HUES64 (cell line): Measurements from ENCODE around the gene GBP1.
"Not testable (repeated sequence)": the region's sequence is repeated elsewhere in the genome, so short reads cannot be mapped to it uniquely, and the experiment has no call there.

ENCODE experiments used
- H3K27ac ChIP-seq: 2 replicates; pipeline ENCODE4 v1.7.0; 2013; ENCODE audit warnings: low read depth, low read length, inconsistent platforms
- H3K27me3 ChIP-seq: 2 replicates; pipeline ENCODE4 v1.6.1; 2013; ENCODE audit warnings: mild to moderate bottlenecking, low read length; ENCODE audit not compliant: insufficient read depth
- H3K36me3 ChIP-seq: 2 replicates; pipeline ENCODE4 v1.6.1; 2013; ENCODE audit warnings: mild to moderate bottlenecking, low read length; ENCODE audit not compliant: insufficient read depth
- H3K4me1 ChIP-seq: 2 replicates; pipeline ENCODE4 v1.6.1; 2013; ENCODE audit warnings: mild to moderate bottlenecking, low read length, moderate library complexity; ENCODE audit not compliant: insufficient read depth
- H3K4me3 ChIP-seq: 2 replicates; pipeline ENCODE4 v1.5.1; 2013; ENCODE audit warnings: mild to moderate bottlenecking, low read length, moderate library complexity
- H3K9ac ChIP-seq: 2 replicates; pipeline ENCODE4 v1.6.1; 2013; ENCODE audit warnings: mild to moderate bottlenecking, low read depth, low read length
- H3K9me3 ChIP-seq: 2 replicates; pipeline ENCODE4 v1.6.1; 2013; ENCODE audit warnings: low read depth, low read length; ENCODE audit not compliant: insufficient read depth
- whole genome bisulfite sequencing: fragments of 150-250, 120-280 bp; methylation state at CpG from one replicate; pipeline ENCODE4 v1.1.7; 2013; ENCODE audit warnings: missing lambda C conversion rate; 5-methylcytosine and 5-hydroxymethylcytosine counted together

GBP1 gene

DNA sequence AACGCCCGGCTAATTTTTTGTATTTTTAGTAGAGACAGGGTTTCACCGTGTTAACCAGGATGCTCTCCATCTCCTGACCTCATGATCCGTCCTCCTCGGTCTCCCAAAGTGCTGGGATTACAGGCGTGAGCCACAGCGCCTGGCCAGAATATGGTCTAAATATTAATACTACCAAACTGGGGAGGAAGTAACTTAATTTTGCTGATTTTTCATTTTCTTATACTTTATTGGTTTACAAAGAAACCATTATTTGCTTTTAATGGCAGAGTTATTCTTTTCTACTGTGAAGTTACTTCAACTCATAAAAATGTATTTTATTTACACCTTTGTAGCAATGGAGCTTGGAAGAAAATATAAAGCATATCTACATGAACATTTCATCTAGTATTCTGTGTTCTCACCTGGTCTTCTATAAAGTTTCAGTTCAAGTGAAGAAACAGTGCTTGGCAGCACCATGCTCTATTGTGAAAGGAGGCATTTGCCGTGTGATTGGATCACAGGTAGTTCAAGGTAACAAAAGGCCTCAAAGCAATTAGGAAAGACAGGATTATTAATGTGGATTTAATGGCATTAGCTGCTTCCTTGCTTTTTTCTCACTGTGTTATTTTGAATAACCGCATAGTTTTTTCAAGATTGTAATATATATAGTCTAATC is 13.6 kb downstream of the GBP1 start:
- 97% methylated on average over 7 of the region's 9 CpGs for WGBS
- Histone ChIP-seq H3K4me1 (no peaks in the 10 kb centered on the region), H3K4me3 (no peak overlapping the region), H3K36me3 (no peaks in the 10 kb centered on the region), H3K27me3 (no peaks in the 10 kb centered on the region), H3K9ac (no peak overlapping the region), H3K27ac (no peak overlapping the region), H3K9me3 (no peaks in the 10 kb centered on the region)

DNA sequence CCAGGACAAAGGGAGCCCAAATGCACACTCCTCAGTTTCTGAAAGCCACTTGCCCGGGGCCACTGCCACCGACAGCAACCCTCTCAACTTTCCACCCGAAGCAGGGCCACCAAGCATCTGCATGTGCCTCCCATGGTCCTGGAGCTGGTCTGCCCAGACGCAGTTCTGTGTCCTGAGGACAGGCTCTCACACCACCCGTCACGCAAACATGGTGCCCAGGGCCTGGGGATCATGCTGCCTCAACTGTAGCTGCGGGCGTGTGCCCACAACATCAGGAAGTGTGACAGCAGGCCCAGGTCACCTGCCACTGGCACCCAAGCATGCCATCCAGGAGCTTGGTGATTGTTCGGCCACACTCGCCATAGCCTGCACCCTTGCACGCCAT is 14.4 kb downstream of the GBP1 start:
- H3K4me3 ChIP-seq = no peak overlapping the region
- 96% methylated on average over 11 of the region's 11 CpGs for WGBS
- H3K4me1 ChIP-seq = no peaks in the 10 kb centered on the region
- no peak overlapping the region for H3K27ac ChIP-seq
- H3K27me3 ChIP-seq = no peaks in the 10 kb centered on the region
- H3K9me3 ChIP-seq = no peaks in the 10 kb centered on the region
- no peak overlapping the region for H3K9ac ChIP-seq
- no peaks in the 10 kb centered on the region for H3K36me3 ChIP-seq

DNA sequence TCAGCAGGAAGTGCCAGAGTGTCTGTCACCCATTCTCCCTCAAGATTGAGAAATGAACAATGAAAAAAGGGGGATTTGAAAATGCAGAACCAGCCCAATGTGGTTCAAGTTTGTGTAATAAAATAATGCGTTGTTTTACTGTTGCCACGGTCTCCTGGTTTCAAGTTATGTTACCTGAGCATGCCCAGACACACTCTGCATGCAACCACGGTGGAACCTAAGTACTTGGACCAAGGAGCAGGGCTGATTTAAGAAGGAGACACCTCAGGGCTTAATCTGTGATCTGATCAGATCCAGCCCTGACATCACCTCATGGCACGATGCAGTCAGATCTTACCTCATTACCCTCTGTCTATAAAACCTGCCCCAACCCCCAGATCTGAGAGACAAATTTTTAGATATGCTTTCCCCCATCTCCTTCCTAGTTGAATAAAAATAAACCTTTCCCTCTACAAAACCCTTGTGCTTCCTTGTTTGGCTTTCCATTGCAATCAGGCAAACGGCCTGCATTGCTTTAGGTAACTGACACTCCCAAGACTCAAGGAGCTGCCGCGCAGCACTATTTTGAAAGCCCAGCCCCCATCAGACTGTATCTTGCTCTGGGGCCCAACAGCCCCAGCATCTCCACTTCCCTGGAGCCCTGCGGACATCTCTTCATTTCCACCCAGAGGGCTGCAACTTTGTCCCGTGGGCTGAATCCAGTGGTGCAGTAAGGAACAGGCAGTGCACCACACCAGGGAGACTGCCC is 14.9 kb downstream of the GBP1 start:
- not testable (repeated sequence) for H3K27ac ChIP-seq, H3K4me3 ChIP-seq, H3K9ac ChIP-seq, H3K9me3 ChIP-seq, H3K27me3 ChIP-seq, H3K36me3 ChIP-seq, H3K4me1 ChIP-seq
- 93% methylated on average over 9 of the region's 9 CpGs for WGBS

DNA sequence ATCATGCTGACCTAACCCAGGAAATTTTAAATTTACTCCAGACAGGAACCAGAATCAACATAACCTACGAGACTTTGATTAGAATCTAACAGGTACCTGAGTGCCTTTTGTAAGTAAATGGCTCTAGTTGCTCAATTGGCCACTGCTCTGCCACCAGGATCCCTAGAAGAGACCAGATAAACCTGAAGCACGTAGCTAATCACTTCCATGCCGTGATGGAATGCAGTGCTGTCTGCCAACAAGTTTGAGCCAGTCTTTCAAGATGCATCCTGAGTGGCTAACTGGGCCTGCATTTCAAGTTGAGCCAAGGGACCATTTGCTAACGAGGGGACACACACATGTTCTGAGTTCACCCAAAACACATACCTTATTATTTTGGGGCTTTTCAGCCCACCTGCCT is 15.8 kb downstream of the GBP1 start:
- H3K9ac ChIP-seq, H3K36me3 ChIP-seq, H3K27me3 ChIP-seq, H3K4me3 ChIP-seq, H3K27ac ChIP-seq, H3K9me3 ChIP-seq, H3K4me1 ChIP-seq: not testable (repeated sequence)
- 90% methylated on average over 1 of the region's 4 CpGs for WGBS

DNA sequence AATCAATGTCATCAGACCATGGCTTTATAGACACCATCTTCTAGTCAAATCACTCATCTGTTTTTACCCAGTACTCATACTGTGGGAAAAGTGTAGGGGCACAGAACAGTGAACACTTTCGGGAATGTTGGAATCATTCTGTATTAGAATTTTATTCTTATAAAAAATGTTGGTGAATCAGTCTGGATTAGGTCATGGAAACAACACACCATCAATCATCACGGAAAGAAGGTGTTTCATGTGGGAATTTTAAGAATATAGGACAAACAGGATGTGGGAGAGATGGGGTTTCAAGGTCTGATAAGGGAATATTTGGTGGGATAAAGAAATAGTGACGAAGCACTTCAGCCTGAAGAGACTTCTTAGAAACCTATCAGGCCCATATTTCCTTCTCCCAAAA is 17.3 kb downstream of the GBP1 start:
- H3K4me3 ChIP-seq = no peak overlapping the region
- H3K27ac ChIP-seq = no peak overlapping the region
- no peaks in the 10 kb centered on the region for H3K27me3 ChIP-seq
- 76% methylated on average over 2 of the region's 3 CpGs for WGBS
- H3K4me1 ChIP-seq = no peaks in the 10 kb centered on the region
- no peaks in the 10 kb centered on the region for H3K36me3 ChIP-seq
- H3K9ac ChIP-seq = no peak overlapping the region
- H3K9me3 ChIP-seq = peaks cover 8% of the 10 kb centered on the region; the same call in 1 of the 2 replicates

DNA sequence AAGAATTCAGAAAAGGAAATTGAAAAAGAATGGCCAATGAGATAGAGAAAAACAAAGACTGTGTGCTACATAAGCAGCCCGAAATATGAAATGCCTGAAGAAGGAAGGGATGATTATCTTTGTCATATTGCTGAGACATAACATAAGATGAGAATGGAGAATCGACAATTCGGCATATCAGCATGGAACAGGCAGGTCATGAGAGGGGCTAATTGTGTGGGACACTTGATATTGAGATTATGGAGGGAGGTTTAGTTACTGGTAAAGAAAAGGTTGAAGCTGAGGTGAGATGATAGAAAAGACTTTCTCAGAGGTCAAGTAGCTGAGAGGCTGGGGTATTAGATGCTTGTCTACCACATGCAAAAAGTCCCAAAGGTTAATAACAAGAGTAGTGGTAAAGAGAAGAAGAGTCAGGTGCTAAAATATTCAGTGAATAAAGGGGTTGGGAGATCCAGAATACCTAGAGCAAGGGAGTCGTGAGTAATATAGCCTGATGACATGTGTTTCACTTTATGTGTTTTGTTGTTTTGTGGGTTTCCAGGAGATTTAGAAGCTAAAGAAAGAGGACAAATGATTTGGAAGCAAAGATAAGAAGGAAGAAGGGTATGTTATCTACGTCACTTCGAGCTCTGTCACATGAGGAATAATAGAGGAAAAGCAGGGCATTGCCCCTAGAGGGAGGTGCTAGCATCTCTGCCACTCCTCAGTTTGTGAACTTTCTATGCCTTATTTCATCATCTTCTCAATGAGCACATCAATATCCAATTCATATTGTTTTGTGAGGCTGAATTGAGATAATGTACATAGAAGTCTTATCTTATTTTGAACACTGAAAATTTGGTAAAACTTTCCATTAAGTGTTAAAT is 18.5 kb downstream of the GBP1 start:
- 88% methylated on average over 6 of the region's 6 CpGs for WGBS
- H3K4me3 ChIP-seq, H3K4me1 ChIP-seq, H3K27ac ChIP-seq, H3K9ac ChIP-seq, H3K36me3 ChIP-seq, H3K27me3 ChIP-seq: not testable (repeated sequence)
- H3K9me3 ChIP-seq = peaks cover 17% of the 10 kb centered on the region

DNA sequence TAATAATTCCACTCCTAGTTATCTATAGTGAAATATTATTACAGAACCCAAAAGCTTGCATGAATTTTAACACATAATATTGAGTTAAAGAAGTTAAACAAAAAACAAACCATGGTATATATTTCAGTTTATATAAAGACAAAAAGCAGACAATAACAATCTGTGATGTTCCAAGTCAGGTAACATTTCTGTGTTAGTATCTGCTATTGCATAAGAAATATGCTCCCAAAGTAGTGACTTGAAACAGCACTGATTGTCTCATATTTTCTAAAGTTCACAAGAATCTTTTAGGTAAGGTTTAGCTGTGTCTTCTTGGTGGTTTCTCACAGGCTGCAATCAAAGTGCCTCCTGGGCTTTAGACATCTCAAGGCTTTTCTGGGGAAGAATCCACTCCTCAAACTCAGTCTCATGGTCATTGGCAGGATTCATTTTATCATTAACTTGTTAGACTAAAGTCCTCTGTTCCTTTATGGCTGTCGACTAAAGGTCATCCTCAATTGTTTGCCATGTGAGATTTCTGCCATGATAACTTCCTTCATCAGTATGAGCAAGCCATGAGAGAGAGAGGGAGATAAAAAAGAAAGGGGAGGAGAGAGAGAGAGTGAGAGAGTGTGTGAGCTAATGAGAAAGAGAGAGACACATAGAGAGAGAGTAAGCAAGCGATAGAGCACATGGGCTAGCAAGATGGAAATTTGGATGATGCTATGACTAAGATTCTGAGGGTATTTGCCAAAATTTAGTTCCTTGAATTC is 19.9 kb downstream of the GBP1 start:
- H3K27ac ChIP-seq = no peak overlapping the region

DNA sequence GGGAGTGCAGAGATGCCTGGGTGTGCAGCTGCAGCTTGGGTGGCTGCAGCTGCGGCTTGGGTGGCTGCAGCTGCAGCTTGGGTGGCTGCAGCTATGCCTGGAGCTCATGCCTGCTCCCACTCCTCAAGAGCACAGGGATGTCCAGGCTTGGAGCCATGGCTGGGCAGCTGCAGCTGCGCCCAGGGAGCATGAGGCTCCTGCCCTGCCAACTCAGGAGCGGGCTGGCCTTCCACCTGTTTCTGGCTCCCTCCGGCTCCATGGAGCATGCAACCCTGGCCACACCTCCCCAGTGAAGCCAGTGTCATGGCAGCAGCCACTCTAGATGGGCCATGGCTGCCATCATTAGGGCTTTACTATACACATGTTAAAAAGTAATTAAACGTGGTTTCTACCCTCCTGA is 21.1 kb downstream of the GBP1 start:
- Histone ChIP-seq H3K4me1 (no peaks in the 10 kb centered on the region), H3K27ac (no peak overlapping the region), H3K9me3 (peaks cover 17% of the 10 kb centered on the region), H3K27me3 (no peaks in the 10 kb centered on the region), H3K4me3 (no peak overlapping the region), H3K9ac (no peak overlapping the region), H3K36me3 (no peaks in the 10 kb centered on the region)
- 88% methylated on average over 4 of the region's 5 CpGs for WGBS

More for the DNA sequence above, 19.9 kb downstream of the GBP1 start:
- Histone ChIP-seq H3K4me1 (no peaks in the 10 kb centered on the region), H3K27me3 (no peaks in the 10 kb centered on the region), H3K9ac (no peak overlapping the region), H3K9me3 (peaks cover 17% of the 10 kb centered on the region), H3K36me3 (no peaks in the 10 kb centered on the region), H3K4me3 (no peak overlapping the region)
- WGBS = 75% methylated on average over 2 of the region's 2 CpGs

DNA sequence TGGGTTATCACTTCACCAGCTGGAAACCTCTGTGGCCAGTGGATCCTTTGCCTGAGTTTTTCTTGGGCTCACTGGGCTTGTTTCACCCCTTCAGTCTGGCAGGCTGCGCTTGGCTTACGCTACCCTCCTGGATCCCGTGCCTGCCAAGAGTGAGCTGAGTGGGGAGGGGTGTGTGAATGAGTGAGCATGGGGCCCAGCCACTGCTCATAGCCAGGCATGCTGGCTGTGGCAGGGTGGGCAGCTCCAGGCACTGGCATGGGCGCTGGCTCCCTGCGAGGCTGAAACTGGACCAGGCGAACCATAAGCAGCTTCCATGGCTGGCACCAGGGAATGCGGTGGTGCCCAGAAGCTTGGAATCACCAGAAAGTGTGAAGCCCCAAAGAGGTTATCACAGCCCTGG is 22.5 kb downstream of the GBP1 start:
- H3K9me3 ChIP-seq = peaks cover 17% of the 10 kb centered on the region
- H3K36me3 ChIP-seq = no peaks in the 10 kb centered on the region
- H3K4me1 ChIP-seq = no peaks in the 10 kb centered on the region
- no peak overlapping the region for H3K27ac ChIP-seq
- 93% methylated on average over 7 of the region's 7 CpGs for WGBS
- no peaks in the 10 kb centered on the region for H3K27me3 ChIP-seq
- H3K9ac ChIP-seq = no peak overlapping the region
- H3K4me3 ChIP-seq = no peak overlapping the region

DNA sequence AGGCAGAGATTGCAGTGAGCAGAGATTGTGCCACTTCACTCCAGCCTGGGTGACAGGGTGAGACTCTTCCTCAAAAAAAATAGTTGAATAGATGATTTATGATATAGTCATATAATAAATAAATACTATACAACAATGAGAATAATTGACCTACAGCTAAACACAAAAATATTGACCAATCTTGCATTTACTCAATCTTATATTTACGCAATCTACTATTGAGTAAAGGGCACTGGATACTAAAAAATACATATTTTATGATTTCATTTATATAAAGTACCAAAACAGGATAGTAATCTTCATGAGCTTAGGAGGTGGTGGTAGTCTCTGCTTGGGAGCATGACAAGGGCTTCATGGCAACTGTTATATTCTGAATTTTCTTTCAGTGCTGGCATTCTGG is 23.3 kb downstream of the GBP1 start:
- peaks cover 17% of the 10 kb centered on the region for H3K9me3 ChIP-seq
- H3K27me3 ChIP-seq = no peaks in the 10 kb centered on the region
- H3K36me3 ChIP-seq = no peaks in the 10 kb centered on the region
- no peak overlapping the region for H3K9ac ChIP-seq
- H3K4me1 ChIP-seq = no peaks in the 10 kb centered on the region
- WGBS = no CpG with 5 or more reads among the region's 1 CpG
- no peak overlapping the region for H3K4me3 ChIP-seq
- no peak overlapping the region for H3K27ac ChIP-seq
